Testis (tissue), 2 donors: Measurements from ENCODE around the gene TRAPPC3.

Experiments used
- CTCF ChIP-seq, 3 experiments: fragments of 450-650 bp in 2 of 3; fragments of 200-600 bp in 1 of 3; sonication (generic) in 1 of 3; IDR thresholded peaks; one replicate each; pipeline ENCODE4 v1.5.1; 2016 to 2019; ENCODE audit warnings: antibody characterized with exemption in 3 of 3, mild to moderate bottlenecking in 2 of 3, moderate library complexity in 1 of 3
- POLR2A ChIP-seq: fragments of 450-650 bp; IDR thresholded peaks from one replicate; pipeline ENCODE4 v1.6.1; 2017; ENCODE audit warnings: antibody characterized with exemption, mild to moderate bottlenecking, moderate library complexity

- TF ChIP-seq CTCF (IDR thresholded peaks at IDR 0.05) (no peak), POLR2A (no peak)
These were observed 61.8 kb downstream of the TRAPPC3 start for GRCh38 chr1:36087233-36088123.
